GM18505 (cell line): Measurements from ENCODE around the gene GLDN.

Source experiments
- ATAC-seq: cut with Tn5 transposase; IDR thresholded peaks from one replicate; pipeline ENCODE4 v1.9.1; 2021; ENCODE audit not compliant: unreplicated experiment
- POLR2A ChIP-seq: IDR thresholded peaks from 4 replicates; pipeline ENCODE4 v1.6.1; 2011; ENCODE audit warnings: borderline replicate concordance; ENCODE audit not compliant: insufficient read depth, insufficient read length; ENCODE audit errors: extremely low read depth

GLDN gene

DNA sequence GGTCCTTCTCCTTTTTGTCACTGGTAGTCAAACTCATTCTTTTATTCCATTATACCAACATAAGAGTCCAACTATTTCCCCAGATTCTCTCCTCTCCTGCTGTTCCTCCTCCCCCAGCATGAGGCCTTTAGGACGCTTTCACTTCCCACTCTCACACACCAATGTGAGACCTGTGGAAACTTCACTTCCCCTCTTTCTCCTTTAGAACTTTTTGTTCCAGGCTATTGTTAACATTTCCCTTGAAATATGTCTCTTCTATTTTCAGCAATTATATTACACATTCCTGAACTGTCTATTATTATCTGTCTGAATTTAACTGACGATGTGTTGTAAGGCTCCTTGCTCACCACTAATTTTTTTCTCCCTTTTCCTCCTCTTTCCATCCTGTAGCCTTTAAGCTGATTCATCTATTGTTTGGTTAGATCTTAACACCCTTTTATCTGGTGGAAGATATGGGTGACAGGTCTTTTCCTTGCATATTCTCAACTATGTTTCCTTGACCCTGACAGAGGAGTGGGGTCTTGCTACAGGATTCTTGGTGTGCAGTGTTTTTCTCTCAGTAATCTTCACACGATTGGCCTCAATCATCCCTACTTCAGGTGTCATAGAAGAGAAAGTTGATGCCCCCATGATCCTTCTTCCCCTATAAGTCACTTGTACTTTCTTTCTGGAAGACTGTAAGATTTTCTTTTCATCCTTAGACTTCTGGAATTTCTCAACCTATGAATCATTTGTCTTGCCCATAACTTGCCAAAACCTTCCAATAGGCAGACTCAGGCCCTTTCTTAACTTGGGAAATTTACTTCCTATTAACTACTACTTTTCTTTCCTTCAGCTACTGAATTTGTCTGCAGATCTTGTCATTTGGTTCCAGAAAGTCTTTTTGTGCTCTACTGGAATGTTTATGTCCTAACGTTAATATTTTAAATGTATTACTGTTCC is 9.0 kb upstream of the GLDN start:
- no peak for TF ChIP-seq POLR2A
- ATAC-seq: no peak

- no peak for ATAC-seq
- no peak for TF ChIP-seq POLR2A
These were observed 7.9 kb upstream of the GLDN start for GRCh38 chr15:51333571-51333970.

DNA sequence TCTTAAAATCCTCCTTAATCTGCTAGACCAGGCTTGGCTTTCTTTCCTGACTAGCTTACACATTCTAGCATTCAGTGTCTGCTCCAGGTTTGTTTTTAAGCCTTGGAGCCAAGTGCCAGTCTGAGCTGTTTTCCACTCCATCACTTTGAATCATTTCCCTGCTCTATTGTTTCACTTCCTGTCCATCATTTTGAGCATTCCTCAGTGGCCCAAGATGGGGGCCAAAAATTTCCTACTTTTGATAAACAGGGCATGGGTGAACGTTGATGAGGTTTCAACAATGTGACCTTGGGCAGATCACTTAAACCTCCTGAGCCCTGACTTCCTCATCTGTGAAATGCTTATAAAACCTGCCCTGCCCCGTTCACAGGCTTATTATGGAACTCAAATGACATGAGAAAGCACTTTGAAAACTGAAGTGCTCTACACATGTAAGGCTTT is 7.4 kb upstream of the GLDN start:
- TF ChIP-seq POLR2A: no peak
- ATAC-seq: no peak

DNA sequence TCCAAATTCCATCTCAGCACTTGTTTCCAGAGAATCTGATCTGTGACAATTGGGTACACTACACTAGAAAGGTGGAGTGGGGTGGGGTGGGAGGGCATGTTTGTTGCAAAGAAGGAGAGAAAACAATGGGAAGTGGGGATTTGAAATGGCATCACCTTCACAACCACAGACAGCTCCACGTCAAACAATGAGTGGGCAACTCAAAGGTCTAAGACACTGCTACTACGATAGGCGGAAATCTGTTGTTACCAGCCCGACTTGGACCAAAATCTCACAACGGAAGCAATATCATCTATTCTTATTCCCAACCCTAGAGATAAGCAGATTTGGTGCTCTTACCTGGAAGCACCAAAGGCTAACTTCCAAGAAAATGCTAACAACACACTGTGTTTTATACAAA is 6.4 kb upstream of the GLDN start:
- no peak for TF ChIP-seq POLR2A
- ATAC-seq: no peak

- no peak for TF ChIP-seq POLR2A
- peak; percentile 78 for ATAC-seq
These were observed 5.7 kb upstream of the GLDN start for GRCh38 chr15:51335538-51336410.

- no peak for ATAC-seq
- no peak for TF ChIP-seq POLR2A
These were observed 3.0 kb upstream of the GLDN start, which contains the start of gene CYP19A1 for GRCh38 chr15:51338496-51338895. Gene CYP19A1 (minus strand): TSS chr15:51338596. CDS start chr15:51242912, 95,684 bp downstream.

DNA sequence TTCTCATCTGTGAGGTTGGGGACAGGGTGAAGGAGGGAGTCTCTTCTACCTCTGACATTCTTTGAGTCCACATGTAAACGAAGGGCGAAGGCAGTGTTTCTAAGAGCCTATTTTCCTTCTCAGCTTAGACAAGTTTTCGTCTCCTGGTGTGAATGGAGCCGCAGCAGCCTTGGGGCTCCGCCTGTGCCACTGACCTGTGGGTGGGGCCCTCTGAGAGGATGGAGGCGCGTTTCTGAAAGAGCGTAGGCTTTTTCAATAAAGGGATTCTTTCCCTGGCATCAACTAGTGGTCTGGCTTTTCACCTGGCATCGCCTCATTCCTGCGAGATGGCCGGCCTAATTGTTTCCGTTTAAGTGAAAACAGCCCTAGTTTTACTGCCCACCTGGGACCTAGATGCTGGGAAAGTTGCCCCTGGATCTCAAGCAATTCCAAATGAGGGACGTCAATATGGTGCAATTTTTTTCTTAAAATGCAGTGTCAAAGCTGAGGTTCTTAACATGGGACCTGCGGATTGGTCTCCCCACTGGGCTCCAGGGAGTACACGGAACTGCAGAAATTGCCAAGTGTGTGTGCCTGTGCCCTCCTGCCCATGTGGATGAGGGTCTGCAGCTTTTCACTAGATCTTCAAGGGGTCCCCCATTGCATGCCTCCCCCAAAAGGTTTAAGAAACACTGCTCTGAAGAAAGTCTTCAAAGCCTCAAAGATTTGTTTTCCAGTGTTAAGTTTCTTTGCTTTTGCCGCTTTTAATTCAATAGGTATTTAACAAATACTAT is 958 bp downstream of the GLDN start:
- ATAC-seq: no peak
- TF ChIP-seq POLR2A: no peak

DNA sequence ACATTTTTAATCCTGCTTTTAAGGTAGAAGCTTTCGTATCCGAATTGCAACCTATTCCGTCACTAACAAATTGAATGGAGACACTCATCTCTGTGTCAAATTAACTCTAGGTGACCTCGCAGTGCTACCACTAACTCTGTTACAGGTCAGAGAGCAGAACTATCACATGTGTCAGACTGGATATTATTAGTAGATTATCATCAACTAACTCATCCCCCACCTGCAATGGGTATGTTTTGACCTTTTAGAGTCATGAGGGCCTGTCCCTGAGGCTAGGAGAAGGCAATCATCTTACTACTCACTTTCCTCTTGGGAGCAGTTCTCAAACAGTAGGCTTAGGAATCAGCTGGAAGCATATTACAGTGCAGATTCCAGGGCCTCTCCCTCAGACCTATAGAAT is 2.0 kb downstream of the GLDN start:
- no peak for TF ChIP-seq POLR2A
- no peak for ATAC-seq

DNA sequence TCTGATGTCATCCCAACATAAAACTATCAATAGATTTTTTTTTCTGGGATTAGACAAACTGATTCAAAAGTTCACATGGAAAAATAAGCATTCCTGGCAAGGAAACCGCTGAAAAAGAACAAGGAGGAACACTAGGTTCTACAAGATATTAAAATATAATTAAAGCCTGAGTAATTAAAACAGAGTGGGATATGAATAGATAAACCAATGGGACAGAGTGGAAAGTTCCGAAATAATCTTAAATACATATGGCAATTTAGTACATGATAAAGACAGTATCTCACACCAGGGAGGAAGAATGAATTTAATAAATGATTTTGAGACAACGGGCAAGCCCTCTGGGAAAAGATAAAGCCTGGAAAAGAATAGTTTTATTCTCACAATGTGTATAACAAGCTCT is 4.7 kb downstream of the GLDN start:
- no peak for ATAC-seq
- TF ChIP-seq POLR2A: no peak

GRCh38 chr15:51348688-51349087 is 7.2 kb downstream of the GLDN start:
- ATAC-seq: peak; percentile 86
- TF ChIP-seq POLR2A: no peak

DNA sequence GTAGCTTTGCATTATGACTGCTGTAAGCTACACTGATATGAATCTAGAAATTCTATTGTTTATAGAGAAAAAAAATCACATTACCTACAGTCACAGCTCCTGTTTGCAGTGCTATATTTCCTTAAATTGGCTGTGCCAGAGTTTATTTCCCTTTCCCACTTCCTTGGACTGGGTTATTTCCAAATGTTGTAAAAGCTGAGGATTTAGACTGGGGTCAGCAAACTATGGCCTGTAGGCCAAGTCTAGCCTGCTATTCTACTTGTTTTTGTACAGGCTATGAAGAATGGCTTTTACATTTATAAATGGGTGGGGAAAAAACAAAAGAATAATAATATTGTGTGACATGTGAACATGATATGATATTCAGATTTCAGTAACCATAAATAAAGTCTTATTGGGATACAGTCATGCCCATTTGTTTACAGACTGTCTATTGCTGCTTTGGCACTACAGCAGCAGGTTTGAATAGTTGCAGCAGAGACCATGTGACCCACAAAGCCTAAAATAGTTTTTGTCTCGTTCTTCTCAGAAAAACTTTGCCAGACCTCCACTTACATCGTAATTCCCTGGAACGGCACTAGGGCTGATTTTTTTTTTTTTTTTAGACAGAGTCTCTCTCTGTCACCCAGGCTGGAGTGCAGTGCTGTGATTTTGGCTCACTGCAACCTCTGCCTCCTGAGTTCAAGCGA is 7.8 kb downstream of the GLDN start:
- TF ChIP-seq POLR2A: no peak
- peak; percentile 8 for ATAC-seq

- no peak for TF ChIP-seq POLR2A
- no peak for ATAC-seq
These were observed 9.3 kb downstream of the GLDN start for GRCh38 chr15:51350723-51351122.
